K562 (cell line): ENCODE measurements around the gene UBE2O. TPM values are rescaled to one million over a fixed set of nuclear protein-coding genes. Genes with fewer than 3 reads are reported as not detected.

Experiments used
- CBFB ChIP-seq: sonication (generic); formaldehyde crosslinking; IDR thresholded peaks from 2 replicates; pipeline ENCODE4 v1.4.0; 2020; ENCODE audit warnings: mild to moderate bottlenecking, missing genetic modification reagents
- ESRRA ChIP-seq: fragments of 450-650 bp; IDR thresholded peaks from 2 replicates; pipeline ENCODE4 v1.6.1; 2014; ENCODE audit warnings: low read depth, mild to moderate bottlenecking, moderate library complexity, borderline replicate concordance
- FOXJ3 ChIP-seq: sonication (generic); formaldehyde crosslinking; IDR thresholded peaks from 2 replicates; pipeline ENCODE4 v1.4.0; 2020; ENCODE audit warnings: mild to moderate bottlenecking, missing genetic modification reagents
- MAFF ChIP-seq: IDR thresholded peaks from 2 replicates; pipeline ENCODE4 v1.6.1; 2012; ENCODE audit warnings: low read length, improper control_type of control experiment
- NCOA4 ChIP-seq: fragments of 450-650 bp; IDR thresholded peaks from 2 replicates; pipeline ENCODE4 v1.6.1; 2018; ENCODE audit warnings: mild to moderate bottlenecking; ENCODE audit not compliant: partially characterized antibody
- OTX1 ChIP-seq: fragments of 450-650 bp; formaldehyde crosslinking; IDR thresholded peaks from 2 replicates; pipeline ENCODE4 v1.4.0; 2022; ENCODE audit warnings: mild to moderate bottlenecking
- TEAD1 ChIP-seq, 2 experiments: fragments of 450-650 bp in 1 of 2; sonication (generic) in 1 of 2; formaldehyde crosslinking; IDR thresholded peaks; 2 replicates each; pipeline versions ENCODE4 v1.4.0 to v1.8.0; 2020 to 2022; ENCODE audit warnings: mild to moderate bottlenecking in 2 of 2, missing genetic modification reagents in 1 of 2
- TEAD2 ChIP-seq: fragments of 450-650 bp; IDR thresholded peaks from 2 replicates; pipeline ENCODE4 v1.6.1; 2016; ENCODE audit warnings: missing genetic modification characterization, control low read depth, missing compliant biosample characterization
- TRIM24 ChIP-seq, 2 experiments: fragments of 450-650 bp; IDR thresholded peaks; 2 replicates each; pipeline ENCODE4 v1.6.1; 2016
- ZNF316 ChIP-seq: fragments of 450-650 bp; IDR thresholded peaks from 2 replicates; pipeline ENCODE4 v1.6.1; 2016
- ZNF79 ChIP-seq: fragments of 250-450 bp; sonication (Bioruptor Pico); IDR thresholded peaks from 2 replicates; pipeline ENCODE4 v1.4.0; 2020; ENCODE audit warnings: low read depth, mild to moderate bottlenecking, moderate library complexity
- polyA plus RNA-seq, 8 experiments: library from polyadenylated mRNA; depleted of rRNA in 4 of 8; stranded (reverse) in 5 of 8; unstranded in 3 of 8; fragments of >200 nt; fragmentation: Nextera tagmentation in 2 of 8; fragmentation: Illumina TruSeq in 1 of 8; extraction: Ambion mirVana in 2 of 8; extraction: Trizol in 1 of 8; gene quantifications; 2 replicates each; pipeline versions ENCODE4 v1.2.1 to v1.2.3, GENCODE V29; 2011 to 2014; ENCODE audit warnings: inconsistent platforms in 1 of 8, missing spikeins in 1 of 8
- total RNA-seq, 7 experiments: library from RNA; depleted of rRNA in 6 of 7; stranded (reverse); fragments of >200 nt in 6 of 7; fragmentation: Illumina TruSeq in 2 of 7; extraction: Trizol in 2 of 7; gene quantifications; 2 replicates each; pipeline versions ENCODE4 v1.2.1 to v1.2.3, GENCODE V29; 2011 to 2021; ENCODE audit warnings: low replicate concordance in 1 of 7
- TF ChIP-seq, protein P1 (sequence below), 2 experiments: fragments of 450-650 bp; formaldehyde crosslinking in 1 of 2; IDR thresholded peaks; 2 replicates each; pipeline versions ENCODE4 v1.4.0 to v1.6.1; 2014 to 2020; ENCODE audit warnings: mild to moderate bottlenecking in 2 of 2, borderline replicate concordance in 1 of 2, low read depth in 1 of 2
- TF ChIP-seq, protein P2 (sequence below): sonication (generic); formaldehyde crosslinking; IDR thresholded peaks from 2 replicates; pipeline ENCODE4 v1.8.0; 2022; ENCODE audit warnings: mild to moderate bottlenecking, missing genetic modification reagents
- TF ChIP-seq, protein P3 (sequence below): fragments of 450-650 bp; IDR thresholded peaks from 2 replicates; pipeline ENCODE4 v1.6.1; 2014; ENCODE audit warnings: low read depth, mild to moderate bottlenecking, moderate library complexity, borderline replicate concordance

Gene UBE2O
- total and polyA plus RNA-seq, 9 of the 15 experiments (the other 6 are each of a cell fraction or from before 2014, with no cell fraction given): 1.6 to 39.7 (median 13.3) TPM

DNA sequence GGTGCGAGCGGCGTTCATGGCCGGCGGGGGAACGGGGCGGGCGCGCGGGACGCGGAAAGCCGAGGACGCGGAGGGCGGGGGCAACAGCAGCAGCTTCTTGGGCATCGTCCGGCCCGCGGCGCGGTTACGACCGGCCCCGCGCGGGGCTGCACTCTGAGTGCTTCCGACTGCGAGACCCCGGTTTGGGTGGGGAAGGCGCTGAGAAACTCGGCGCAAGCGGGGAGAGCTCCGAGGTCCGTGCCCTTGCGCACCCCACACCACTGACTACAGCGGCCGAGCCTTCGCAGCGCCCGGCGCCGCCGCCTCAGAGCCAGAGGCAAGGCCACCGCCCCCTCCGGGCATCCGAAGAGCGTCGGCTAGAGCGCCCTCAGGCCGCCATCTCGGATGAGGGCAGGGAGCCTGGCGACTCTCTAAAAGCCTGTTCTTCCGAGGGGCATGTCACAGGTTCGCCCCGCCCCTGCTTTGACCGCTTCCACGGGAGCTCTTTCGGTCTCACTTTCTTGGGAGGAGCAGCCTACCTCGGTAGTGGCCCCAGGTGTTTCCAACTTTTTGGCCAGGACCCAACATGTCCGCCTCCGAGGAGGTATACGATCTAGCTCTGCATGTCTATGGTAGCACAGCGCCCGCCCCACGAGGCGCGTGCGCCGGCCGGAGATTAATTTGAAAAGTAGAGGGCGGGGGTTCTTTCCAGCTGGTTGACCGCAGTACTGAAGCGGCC lies 99.2 kb downstream of the UBE2O start, which contains the start of gene PRPSAP1 (continued):
- TF ChIP-seq, protein P1, sequence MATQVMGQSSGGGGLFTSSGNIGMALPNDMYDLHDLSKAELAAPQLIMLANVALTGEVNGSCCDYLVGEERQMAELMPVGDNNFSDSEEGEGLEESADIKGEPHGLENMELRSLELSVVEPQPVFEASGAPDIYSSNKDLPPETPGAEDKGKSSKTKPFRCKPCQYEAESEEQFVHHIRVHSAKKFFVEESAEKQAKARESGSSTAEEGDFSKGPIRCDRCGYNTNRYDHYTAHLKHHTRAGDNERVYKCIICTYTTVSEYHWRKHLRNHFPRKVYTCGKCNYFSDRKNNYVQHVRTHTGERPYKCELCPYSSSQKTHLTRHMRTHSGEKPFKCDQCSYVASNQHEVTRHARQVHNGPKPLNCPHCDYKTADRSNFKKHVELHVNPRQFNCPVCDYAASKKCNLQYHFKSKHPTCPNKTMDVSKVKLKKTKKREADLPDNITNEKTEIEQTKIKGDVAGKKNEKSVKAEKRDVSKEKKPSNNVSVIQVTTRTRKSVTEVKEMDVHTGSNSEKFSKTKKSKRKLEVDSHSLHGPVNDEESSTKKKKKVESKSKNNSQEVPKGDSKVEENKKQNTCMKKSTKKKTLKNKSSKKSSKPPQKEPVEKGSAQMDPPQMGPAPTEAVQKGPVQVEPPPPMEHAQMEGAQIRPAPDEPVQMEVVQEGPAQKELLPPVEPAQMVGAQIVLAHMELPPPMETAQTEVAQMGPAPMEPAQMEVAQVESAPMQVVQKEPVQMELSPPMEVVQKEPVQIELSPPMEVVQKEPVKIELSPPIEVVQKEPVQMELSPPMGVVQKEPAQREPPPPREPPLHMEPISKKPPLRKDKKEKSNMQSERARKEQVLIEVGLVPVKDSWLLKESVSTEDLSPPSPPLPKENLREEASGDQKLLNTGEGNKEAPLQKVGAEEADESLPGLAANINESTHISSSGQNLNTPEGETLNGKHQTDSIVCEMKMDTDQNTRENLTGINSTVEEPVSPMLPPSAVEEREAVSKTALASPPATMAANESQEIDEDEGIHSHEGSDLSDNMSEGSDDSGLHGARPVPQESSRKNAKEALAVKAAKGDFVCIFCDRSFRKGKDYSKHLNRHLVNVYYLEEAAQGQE (IDR thresholded peaks at IDR 0.05; ENCODE audit: borderline replicate concordance): no peak
- TF ChIP-seq, protein P1 (CRISPR knock-in tag; IDR thresholded peaks at IDR 0.05; ENCODE audit: low read depth): 0 out of 2 replicates have a peak, but pooled peaks have one; percentile 58
- TF ChIP-seq CBFB (peak; percentile 91), MAFF (no peak), OTX1 (CRISPR knock-in tag) (no peak), FOXJ3 (CRISPR knock-in tag) (no peak), TEAD1 (CRISPR knock-in tag; IDR thresholded peaks at IDR 0.05) (peak; percentile 64 to 82; a peak in 3 of 4 replicates), NCOA4 (peak; percentile 58), TRIM24 (IDR thresholded peaks at IDR 0.05) (no peak), ESRRA (peak; percentile 76), TEAD2 (tag) (no peak), ZNF79 (CRISPR knock-in tag) (no peak), ZNF316 (peak; percentile 35; the same call in 1 of the 2 replicates)
- TF ChIP-seq, protein P2, sequence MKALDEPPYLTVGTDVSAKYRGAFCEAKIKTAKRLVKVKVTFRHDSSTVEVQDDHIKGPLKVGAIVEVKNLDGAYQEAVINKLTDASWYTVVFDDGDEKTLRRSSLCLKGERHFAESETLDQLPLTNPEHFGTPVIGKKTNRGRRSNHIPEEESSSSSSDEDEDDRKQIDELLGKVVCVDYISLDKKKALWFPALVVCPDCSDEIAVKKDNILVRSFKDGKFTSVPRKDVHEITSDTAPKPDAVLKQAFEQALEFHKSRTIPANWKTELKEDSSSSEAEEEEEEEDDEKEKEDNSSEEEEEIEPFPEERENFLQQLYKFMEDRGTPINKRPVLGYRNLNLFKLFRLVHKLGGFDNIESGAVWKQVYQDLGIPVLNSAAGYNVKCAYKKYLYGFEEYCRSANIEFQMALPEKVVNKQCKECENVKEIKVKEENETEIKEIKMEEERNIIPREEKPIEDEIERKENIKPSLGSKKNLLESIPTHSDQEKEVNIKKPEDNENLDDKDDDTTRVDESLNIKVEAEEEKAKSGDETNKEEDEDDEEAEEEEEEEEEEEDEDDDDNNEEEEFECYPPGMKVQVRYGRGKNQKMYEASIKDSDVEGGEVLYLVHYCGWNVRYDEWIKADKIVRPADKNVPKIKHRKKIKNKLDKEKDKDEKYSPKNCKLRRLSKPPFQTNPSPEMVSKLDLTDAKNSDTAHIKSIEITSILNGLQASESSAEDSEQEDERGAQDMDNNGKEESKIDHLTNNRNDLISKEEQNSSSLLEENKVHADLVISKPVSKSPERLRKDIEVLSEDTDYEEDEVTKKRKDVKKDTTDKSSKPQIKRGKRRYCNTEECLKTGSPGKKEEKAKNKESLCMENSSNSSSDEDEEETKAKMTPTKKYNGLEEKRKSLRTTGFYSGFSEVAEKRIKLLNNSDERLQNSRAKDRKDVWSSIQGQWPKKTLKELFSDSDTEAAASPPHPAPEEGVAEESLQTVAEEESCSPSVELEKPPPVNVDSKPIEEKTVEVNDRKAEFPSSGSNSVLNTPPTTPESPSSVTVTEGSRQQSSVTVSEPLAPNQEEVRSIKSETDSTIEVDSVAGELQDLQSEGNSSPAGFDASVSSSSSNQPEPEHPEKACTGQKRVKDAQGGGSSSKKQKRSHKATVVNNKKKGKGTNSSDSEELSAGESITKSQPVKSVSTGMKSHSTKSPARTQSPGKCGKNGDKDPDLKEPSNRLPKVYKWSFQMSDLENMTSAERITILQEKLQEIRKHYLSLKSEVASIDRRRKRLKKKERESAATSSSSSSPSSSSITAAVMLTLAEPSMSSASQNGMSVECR (CRISPR knock-in tag): peak; percentile 59
- TF ChIP-seq, protein P3, sequence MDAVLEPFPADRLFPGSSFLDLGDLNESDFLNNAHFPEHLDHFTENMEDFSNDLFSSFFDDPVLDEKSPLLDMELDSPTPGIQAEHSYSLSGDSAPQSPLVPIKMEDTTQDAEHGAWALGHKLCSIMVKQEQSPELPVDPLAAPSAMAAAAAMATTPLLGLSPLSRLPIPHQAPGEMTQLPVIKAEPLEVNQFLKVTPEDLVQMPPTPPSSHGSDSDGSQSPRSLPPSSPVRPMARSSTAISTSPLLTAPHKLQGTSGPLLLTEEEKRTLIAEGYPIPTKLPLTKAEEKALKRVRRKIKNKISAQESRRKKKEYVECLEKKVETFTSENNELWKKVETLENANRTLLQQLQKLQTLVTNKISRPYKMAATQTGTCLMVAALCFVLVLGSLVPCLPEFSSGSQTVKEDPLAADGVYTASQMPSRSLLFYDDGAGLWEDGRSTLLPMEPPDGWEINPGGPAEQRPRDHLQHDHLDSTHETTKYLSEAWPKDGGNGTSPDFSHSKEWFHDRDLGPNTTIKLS: peak; percentile 99
